Activated effector memory CD4-positive, alpha-beta T cell treated with Interleukin-2 at 50 U/mL for 16 hours (primary cell): ENCODE results near the gene OTX1.
"Not testable (repeated sequence)": the region's sequence is repeated elsewhere in the genome, so short reads cannot be mapped to it uniquely, and the experiment has no call there.

Experiments
- DNase-seq: peaks from one replicate; pipeline ENCODE4 v3.0.0-alpha.2; 2020

Gene OTX1

GRCh38 chr2:63059793-63060471 is 9.3 kb downstream of the OTX1 start:
- no peak for DNase-seq

DNA sequence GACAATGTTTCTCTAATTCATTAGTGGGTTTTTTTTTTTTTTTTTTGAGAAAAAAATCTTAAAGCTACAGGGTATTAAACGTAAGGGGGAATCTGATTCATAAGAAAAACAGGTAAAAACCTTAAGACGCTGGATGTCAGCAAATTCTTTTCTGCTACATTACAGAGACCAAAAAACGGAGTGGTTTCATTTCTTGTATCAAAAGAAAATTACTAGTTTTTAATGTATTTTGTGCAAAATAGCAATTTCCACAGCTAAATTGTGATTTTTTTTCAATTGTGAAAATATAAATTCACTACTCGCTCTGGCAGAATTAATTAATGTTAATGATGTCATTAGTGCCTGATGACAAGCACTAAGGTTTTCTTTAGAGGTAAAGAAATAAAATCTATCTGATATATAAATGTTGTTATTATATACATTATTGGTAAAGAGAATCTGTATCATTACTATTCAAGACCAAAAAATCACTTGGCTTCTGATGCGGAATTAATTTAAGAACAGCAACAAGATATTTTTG is 9.9 kb downstream of the OTX1 start:
- DNase-seq = no peak

- DNase-seq = no peak
Observed at GRCh38 chr2:63064197-63064596, 13.6 kb downstream of the OTX1 start.

DNA sequence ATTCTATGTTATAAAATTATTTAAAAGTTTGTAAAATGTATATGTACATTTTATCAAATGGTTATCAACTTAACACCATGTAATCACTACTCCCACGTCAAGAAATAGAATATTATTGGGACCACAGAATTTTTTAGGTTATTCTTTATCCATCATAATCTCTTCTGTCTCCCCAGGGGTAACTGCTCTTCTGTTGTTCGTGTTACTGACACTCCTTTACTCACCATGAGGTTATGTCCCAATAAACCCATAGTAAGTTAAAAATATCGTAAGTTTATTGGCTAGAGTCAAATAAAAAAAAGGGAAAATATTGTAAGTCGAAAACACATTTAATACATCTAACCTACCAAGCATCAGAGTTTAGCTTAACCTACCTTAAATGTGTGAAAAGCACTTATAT is 14.0 kb downstream of the OTX1 start:
- DNase-seq = no peak

DNA sequence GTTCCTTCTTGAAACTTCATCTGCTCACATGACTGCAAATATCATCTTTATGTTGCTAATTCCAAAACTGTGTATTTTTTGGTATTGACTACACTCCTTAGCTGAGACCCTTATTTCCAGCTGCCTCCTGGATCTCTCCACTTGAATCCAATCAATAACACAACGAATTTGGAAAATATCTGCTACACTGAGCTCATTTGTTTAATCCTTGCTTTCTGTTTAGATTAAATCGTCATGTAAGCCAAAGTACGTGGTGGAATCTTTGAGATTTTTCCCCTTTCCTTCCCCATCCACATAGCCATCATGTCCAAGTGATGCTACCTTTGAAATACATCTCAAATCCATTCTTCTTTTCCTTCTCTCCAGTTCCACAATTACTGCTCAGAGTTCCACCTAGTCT is 15.6 kb downstream of the OTX1 start:
- no peak for DNase-seq

DNA sequence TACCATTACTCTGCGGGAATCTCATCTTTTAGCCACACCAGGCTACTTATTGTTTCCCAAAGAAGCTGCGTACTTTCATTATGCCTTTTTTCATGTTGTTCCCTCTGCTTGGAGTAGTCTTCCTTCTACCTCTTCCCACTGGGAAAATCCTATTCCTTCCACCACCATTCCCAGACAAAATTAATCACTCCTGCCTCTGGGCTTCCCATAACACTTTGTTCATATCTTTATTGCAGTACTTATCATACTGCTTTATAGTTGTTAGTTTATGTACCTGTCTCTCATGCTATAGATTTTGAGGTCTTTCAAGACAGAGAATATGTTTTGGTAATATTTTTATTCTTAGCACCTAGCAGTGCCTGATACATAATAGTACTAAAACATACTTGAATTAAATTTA is 16.2 kb downstream of the OTX1 start:
- no peak for DNase-seq

DNA sequence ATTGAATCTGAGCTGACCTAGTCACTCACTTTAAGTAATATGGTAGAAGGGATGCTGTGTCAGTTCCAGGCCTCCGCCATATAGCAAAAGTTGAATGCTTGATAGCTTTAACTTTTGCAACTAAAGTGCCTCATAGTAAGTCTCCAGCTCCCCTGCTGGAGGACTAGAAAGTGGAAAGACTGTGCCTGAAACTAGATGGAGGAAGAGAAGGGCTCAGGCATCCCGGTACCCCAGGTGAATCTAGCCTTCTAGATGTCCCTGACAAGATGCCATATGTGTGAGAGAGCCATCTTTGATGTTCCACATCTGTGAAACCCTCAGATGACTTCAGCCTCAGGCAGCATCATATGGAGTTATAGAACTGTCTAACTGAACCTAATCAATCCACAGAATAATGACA is 21.0 kb downstream of the OTX1 start:
- DNase-seq = no peak

DNA sequence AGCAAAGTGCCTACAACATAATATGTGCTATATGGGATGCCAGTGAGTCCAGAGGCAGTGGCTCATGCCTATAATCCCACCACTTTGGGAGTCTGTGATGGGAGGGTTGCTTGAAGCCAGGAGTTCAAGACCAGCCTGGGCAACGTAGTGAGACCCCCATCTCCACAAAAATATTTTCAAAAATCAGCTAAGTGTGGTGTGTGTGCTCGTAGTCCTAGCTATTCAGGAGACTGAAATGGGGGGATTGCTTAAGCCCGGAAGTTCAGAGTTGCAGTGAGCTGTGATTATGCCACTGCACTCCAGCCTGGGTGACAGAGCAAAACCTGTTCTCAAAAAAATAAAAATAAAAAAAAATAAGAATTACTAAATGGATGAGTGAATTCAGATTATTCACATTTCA is 23.4 kb downstream of the OTX1 start:
- no peak for DNase-seq

GRCh38 chr2:63074399-63074798 is 23.8 kb downstream of the OTX1 start:
- DNase-seq = not testable (repeated sequence)

DNA sequence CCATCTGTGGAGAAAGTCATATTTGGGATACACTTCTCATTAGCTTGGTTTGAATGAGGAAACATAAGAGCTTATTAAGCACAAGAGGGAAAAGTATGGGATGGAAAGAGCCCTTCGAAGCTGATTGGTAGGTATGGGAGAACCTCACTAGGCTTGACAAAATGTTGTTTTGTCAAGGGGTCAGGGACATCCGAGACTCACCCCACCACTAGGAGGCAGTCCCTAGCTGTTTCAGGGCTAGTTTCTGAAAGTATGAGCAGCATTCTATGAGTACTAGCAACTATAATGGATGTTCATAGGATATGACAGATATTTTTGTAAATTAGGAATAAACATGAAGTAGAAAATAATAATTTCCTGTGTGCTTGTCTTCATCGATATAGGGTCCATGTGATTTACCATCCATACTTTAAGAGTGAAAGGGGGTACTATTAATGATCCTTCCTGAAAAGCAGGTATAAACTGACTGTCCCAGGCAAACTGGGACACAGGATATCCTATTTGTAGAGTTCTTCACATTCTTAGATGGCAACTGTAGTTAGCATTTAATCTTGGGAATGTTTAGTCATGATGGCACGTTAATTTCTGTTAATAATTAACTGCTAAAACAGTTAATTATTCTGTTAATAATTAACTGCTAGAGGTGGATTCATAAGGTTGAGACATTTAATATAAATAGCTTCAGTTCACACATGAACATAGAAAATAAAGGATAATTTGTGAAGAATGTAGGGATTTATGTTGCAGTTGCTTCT is 28.4 kb downstream of the OTX1 start:
- DNase-seq = no peak

DNA sequence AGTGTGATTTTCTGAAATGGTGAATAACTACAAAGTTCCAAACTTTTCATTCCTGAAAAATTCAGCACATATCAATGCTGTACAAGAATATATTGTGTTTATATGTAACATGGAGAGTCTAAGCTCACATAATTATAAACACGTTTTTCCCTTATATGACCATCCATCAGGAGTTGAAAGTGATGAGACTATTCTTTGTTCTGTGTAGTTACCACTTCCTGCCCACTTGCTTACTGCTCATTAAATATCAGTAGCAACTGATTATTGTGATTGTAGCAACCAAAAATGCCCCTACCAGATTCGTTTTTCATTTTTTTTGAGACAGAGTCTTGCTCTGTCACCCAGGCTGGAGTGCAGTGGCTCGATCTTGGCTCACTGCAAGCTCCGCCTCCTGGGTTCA is 30.8 kb downstream of the OTX1 start:
- DNase-seq = no peak

DNA sequence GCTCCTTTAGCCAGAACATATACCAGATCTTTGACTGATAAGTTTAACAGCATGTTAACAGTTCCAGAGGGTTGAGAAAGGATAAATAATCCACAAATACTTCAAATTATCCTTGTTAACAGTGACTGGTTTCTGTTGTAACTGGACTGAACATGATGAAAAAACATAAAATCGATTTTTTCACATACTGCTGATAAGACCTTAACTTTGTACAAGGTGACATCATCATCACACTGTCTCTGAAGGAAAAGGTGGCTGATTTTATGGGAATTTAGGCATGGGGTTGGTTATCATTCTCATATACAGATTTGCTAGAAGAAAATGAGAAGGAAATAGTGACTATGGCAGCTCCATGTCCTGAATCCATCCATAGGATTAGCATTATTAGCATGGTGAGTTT is 36.1 kb downstream of the OTX1 start:
- DNase-seq = no peak

DNA sequence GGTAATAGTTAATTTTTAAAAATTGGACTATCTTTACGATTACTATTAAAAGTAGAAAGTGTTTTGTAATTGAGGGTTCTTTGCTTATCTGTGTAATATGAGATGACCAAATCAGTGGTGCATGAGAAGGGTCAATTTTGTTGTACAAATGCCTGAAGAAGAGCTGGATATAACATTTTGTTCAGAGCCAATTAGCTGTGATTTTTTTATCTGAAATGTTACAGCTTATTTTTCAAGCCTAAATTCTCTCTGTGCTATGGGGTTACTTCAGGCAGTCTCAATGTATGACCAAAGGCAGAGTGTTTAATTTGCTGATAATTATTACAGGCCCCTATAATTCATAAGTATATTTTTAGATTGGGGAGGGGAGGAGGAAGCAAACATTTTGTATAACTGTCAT is 41.8 kb downstream of the OTX1 start:
- no peak for DNase-seq

GRCh38 chr2:63092857-63093256 is 42.2 kb downstream of the OTX1 start:
- DNase-seq = no peak

- no peak for DNase-seq
Observed at GRCh38 chr2:63093502-63093901, 42.9 kb downstream of the OTX1 start.

- no peak for DNase-seq
Observed at GRCh38 chr2:63096491-63096890, 45.9 kb downstream of the OTX1 start.

DNA sequence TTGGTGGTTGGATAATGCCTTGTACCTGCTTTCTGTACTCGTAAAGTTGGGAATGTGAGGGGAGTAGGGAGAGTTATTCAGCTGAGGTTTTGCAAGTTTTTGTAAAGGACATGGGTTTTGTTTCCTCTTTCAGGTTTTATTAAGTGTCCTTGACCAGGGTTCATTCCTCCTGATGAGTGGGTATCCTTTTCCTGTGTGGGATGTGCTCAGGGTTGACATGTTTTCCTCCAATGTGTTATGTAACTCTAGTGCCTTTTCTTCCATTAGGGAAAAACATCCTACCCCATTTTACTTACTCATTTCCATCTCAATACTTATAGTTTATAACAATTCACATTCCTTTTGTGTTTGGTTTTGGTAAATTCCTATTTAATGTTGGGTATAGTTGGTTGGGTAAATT is 48.4 kb downstream of the OTX1 start:
- DNase-seq = no peak

DNA sequence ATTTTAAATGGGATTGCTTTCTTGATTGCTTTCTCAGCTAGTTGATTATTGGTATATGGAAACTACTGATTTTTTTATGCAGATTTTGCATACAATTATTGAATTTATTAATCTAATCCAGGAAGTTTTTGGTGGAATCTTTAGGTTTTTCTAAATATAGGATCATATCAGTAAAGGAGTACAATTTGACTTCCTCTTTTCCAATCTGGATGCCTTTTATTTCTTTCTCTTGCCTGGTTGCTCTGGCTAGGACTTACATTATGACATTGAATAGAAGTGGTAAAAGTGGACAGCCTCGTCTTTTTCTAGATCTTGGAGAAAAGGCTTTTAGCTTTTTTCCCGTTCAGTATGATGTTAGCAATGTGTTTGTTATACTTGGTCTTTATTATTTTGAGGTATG is 51.3 kb downstream of the OTX1 start:
- no peak for DNase-seq

GRCh38 chr2:63104482-63104881 is 53.9 kb downstream of the OTX1 start:
- no peak for DNase-seq
